Uterus (tissue), 4 donors: ENCODE measurements around the gene RPS27. TPM values are rescaled to one million over a fixed set of nuclear protein-coding genes. Genes with fewer than 3 reads are reported as not detected.

ENCODE experiments used
- DNase-seq, 2 donors: peaks; one replicate each; pipeline ENCODE4 v3.0.0-alpha.2; 2019 to 2020
- H3K27ac ChIP-seq, 2 donors: fragments of 200-600 bp; sonication (generic); 1 replicate in 1 of 2; 2 replicates in 1 of 2; pipeline ENCODE4 v1.5.1; 2016 to 2018
- H3K27me3 ChIP-seq, 2 donors: fragments of 200-600 bp; sonication (generic); one replicate each; pipeline ENCODE4 v1.5.1; 2018 to 2019; ENCODE audit warnings: control low read depth in 1 of 2
- H3K36me3 ChIP-seq, 2 donors: fragments of 200-600 bp; sonication (generic); one replicate each; pipeline ENCODE4 v1.5.1; 2019; ENCODE audit warnings: control low read depth in 1 of 2
- H3K4me1 ChIP-seq, 2 donors: fragments of 200-600 bp; sonication (generic); one replicate each; pipeline ENCODE4 v1.5.1; 2018 to 2019; ENCODE audit warnings: control low read depth in 1 of 2
- H3K4me3 ChIP-seq, 2 donors: fragments of 200-600 bp; sonication (generic); 1 replicate in 1 of 2; 2 replicates in 1 of 2; pipeline ENCODE4 v1.5.1; 2018 to 2019; ENCODE audit warnings: mild to moderate bottlenecking in 1 of 2
- H3K9me3 ChIP-seq, 2 donors: fragments of 200-600 bp; sonication (generic); one replicate each; pipeline ENCODE4 v1.5.1; 2019; ENCODE audit warnings: control low read depth in 1 of 2
- CTCF ChIP-seq, 4 experiments: fragments of 200-600 bp in 2 of 4; fragments of 450-650 bp in 2 of 4; sonication (generic) in 2 of 4; IDR thresholded peaks; one replicate each; pipeline ENCODE4 v1.5.1; 2016 to 2019; ENCODE audit warnings: antibody characterized with exemption in 4 of 4, mild to moderate bottlenecking in 2 of 4, moderate library complexity in 1 of 4
- POLR2A ChIP-seq, 2 donors: fragments of 450-650 bp; IDR thresholded peaks; one replicate each; pipeline ENCODE4 v1.6.1; 2016; ENCODE audit warnings: antibody characterized with exemption in 2 of 2, mild to moderate bottlenecking in 1 of 2, moderate library complexity in 1 of 2
- intact Hi-C: fragments of 100-400 bp; cut with DNase I; formaldehyde crosslinking; loops from one replicate; pipeline ENCODE4 v1.15.1; 2023; ENCODE audit warnings: low total_unique reads
- total RNA-seq, 4 donors: library from RNA; depleted of rRNA in 3 of 4; stranded (reverse); fragments of >200 nt in 3 of 4; gene quantifications; one replicate each; pipeline versions ENCODE4 v1.1.0 to v1.2.4, GENCODE V29; 2014 to 2023
- donor health status: DM: yes; HTN: yes; CAD: no.

The RPS27 gene
- total RNA-seq, 4 donors from 2014 or later, result 826 to 6,388 (median 2,664) TPM

- Histone ChIP-seq H3K4me3 (peak overlapping the region in 1 of 2 donors; percentile 93), H3K27me3 (no peaks in the 10 kb centered on the region), H3K36me3 (no peaks in the 10 kb centered on the region), H3K9me3 (no peaks in the 10 kb centered on the region), H3K27ac (peak overlapping the region; percentile 94 to 98), H3K4me1 (peaks cover 6 to 10% of the 10 kb centered on the region in 2 donors)
- intact Hi-C loops, result no loop called here
- no peak for DNase-seq
- TF ChIP-seq CTCF (IDR thresholded peaks at IDR 0.05) (no peak), POLR2A (IDR thresholded peaks at IDR 0.05) (no peak)
Measured at GRCh38 chr1:153944827-153945117, 45.8 kb upstream of the RPS27 start.

- no peaks in the 10 kb centered on the region for H3K36me3 ChIP-seq
- TF ChIP-seq POLR2A (IDR thresholded peaks at IDR 0.05) (no peak), CTCF (IDR thresholded peaks at IDR 0.05) (no peak)
- peak overlapping the region; percentile 94 to 98 for H3K27ac ChIP-seq
- H3K4me1 ChIP-seq, result peaks cover 6 to 10% of the 10 kb centered on the region in 2 donors
- intact Hi-C loops, result no loop called here
- no peaks in the 10 kb centered on the region for H3K9me3 ChIP-seq
- H3K27me3 ChIP-seq, result no peaks in the 10 kb centered on the region
- peak overlapping the region; percentile 51 to 93 for H3K4me3 ChIP-seq
- no peak for DNase-seq
Measured at GRCh38 chr1:153945131-153945794, 45.3 kb upstream of the RPS27 start.

GRCh38 chr1:153945795-153946621, 44.6 kb upstream of the RPS27 start:
- peaks cover 6 to 10% of the 10 kb centered on the region in 2 donors for H3K4me1 ChIP-seq
- no peaks in the 10 kb centered on the region for H3K9me3 ChIP-seq
- peak overlapping the region; percentile 51 to 93 for H3K4me3 ChIP-seq
- no peaks in the 10 kb centered on the region for H3K36me3 ChIP-seq
- peak overlapping the region; percentile 94 to 98 for H3K27ac ChIP-seq
- peak; percentile 68 to 73 for DNase-seq
- TF ChIP-seq POLR2A (IDR thresholded peaks at IDR 0.05) (peak; percentile 46 to 53), CTCF (IDR thresholded peaks at IDR 0.05) (peak in 1 of 4 experiments; percentile 35)
- intact Hi-C loops, result no loop called here
- H3K27me3 ChIP-seq, result no peaks in the 10 kb centered on the region

GRCh38 chr1:153946622-153947241, 43.8 kb upstream of the RPS27 start, which contains the start of gene DENND4B:
TSS of gene DENND4B (minus strand) at chr1:153946718. CDS start at chr1:153944374, 2,344 bp downstream.
- DNase-seq, result peak; percentile 77 to 82
- Histone ChIP-seq H3K4me1 (peaks cover 6 to 10% of the 10 kb centered on the region in 2 donors), H3K36me3 (no peaks in the 10 kb centered on the region), H3K9me3 (no peaks in the 10 kb centered on the region), H3K27ac (peak within 1 kb of the TSS; percentile 94 to 98), H3K4me3 (peak within 1 kb of the TSS; percentile 51 to 93), H3K27me3 (no peaks in the 10 kb centered on the region)
- TF ChIP-seq POLR2A (IDR thresholded peaks at IDR 0.05) (no peak), CTCF (IDR thresholded peaks at IDR 0.05) (peak; percentile 93 to 99 (median 96))
- intact Hi-C loops, result no loop called here
